Body of pancreas (tissue), 4 donors: ENCODE data around the gene RFX4.
"Not testable (repeated sequence)": the region's sequence is repeated elsewhere in the genome, so short reads cannot be mapped to it uniquely, and the experiment has no call there.

Source experiments
- POLR2A ChIP-seq, 3 donors: fragments of 450-650 bp; IDR thresholded peaks; one replicate each; pipeline ENCODE4 v1.6.1; 2016; ENCODE audit warnings: antibody characterized with exemption in 3 of 3, mild to moderate bottlenecking in 2 of 3
- TF ChIP-seq, protein P1 (sequence below), 7 experiments: fragments of 450-650 bp in 4 of 7; fragments of 200-600 bp in 3 of 7; sonication (generic) in 3 of 7; IDR thresholded peaks; one replicate each; pipeline ENCODE4 v1.5.1; 2016 to 2019; ENCODE audit warnings: antibody characterized with exemption in 7 of 7

DNA sequence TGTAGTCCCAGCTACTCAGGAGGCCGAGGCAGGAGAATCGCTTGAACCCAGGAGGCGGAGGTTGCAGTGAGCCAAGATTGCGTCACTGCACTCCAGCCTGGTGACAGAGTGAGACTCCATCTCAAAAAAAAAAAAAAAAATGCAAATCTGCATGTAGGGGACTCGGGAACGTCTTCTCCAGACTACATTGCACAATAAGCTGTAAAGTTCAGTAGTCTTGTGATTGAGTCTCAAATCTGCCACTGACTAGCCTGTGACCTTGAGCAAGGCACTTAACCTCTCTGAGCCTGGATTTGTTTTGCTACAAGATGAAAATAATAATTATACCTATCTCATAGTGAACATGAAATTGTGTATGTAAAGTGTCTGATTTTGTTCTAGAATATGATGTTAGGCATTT, 109.2 kb downstream of the RFX4 start:
- TF ChIP-seq POLR2A (IDR thresholded peaks at IDR 0.05) = not testable (repeated sequence)
- TF ChIP-seq, protein P1, sequence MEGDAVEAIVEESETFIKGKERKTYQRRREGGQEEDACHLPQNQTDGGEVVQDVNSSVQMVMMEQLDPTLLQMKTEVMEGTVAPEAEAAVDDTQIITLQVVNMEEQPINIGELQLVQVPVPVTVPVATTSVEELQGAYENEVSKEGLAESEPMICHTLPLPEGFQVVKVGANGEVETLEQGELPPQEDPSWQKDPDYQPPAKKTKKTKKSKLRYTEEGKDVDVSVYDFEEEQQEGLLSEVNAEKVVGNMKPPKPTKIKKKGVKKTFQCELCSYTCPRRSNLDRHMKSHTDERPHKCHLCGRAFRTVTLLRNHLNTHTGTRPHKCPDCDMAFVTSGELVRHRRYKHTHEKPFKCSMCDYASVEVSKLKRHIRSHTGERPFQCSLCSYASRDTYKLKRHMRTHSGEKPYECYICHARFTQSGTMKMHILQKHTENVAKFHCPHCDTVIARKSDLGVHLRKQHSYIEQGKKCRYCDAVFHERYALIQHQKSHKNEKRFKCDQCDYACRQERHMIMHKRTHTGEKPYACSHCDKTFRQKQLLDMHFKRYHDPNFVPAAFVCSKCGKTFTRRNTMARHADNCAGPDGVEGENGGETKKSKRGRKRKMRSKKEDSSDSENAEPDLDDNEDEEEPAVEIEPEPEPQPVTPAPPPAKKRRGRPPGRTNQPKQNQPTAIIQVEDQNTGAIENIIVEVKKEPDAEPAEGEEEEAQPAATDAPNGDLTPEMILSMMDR (IDR thresholded peaks at IDR 0.05) = not testable (repeated sequence)
